Uterus (tissue), 2 donors: Measurements from ENCODE around the gene SP5.

Experiments used
- CTCF ChIP-seq, 4 experiments: fragments of 200-600 bp in 2 of 4; fragments of 450-650 bp in 2 of 4; sonication (generic) in 2 of 4; IDR thresholded peaks; one replicate each; pipeline ENCODE4 v1.5.1; 2016 to 2019; ENCODE audit warnings: antibody characterized with exemption in 4 of 4, mild to moderate bottlenecking in 2 of 4, moderate library complexity in 1 of 4
- POLR2A ChIP-seq, 2 donors: fragments of 450-650 bp; IDR thresholded peaks; one replicate each; pipeline ENCODE4 v1.6.1; 2016; ENCODE audit warnings: antibody characterized with exemption in 2 of 2, mild to moderate bottlenecking in 1 of 2, moderate library complexity in 1 of 2

DNA sequence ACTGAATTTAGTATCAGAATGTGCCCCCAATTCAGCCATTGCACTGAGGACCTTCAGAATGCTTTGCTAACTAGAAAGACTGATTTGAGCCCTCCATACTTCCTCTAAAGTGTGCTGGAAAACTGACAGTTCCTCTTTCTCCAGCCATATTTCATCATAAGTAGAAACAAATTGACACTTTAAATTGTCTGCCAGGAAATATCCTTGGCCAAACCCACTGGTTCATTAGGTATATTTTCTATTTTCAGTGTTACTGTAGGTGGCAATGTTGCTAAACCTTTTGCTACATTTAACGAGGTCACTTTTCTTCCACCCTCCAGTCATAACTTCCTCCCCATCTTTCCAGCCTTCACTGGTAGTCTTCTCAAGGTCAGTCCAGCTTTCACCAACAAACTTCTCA is 21.5 kb downstream of the SP5 start:
- TF ChIP-seq CTCF (IDR thresholded peaks at IDR 0.05) (no peak), POLR2A (IDR thresholded peaks at IDR 0.05) (no peak)
